GM13976 (cell line): ENCODE data around the gene FAM180A.

Source experiments
- DNase-seq: peaks from one replicate; pipeline ENCODE4 v3.0.0; 2012; ENCODE audit warnings: low spot score
- in situ Hi-C: fragments of 300-500 bp; cut with MboI; formaldehyde crosslinking; loops from one replicate; pipeline ENCODE4 v1.12.0; 2022; ENCODE audit warnings: low sequenced_read_pairs, mixed read lengths, inconsistent platforms; ENCODE audit not compliant: unreplicated experiment
- TF ChIP-seq, protein P1 (sequence below): IDR thresholded peaks from 2 replicates; pipeline ENCODE4 v1.5.1; 2012; ENCODE audit warnings: borderline replicate concordance, mild to moderate bottlenecking; ENCODE audit not compliant: insufficient read depth; ENCODE audit errors: extremely low read depth, missing control alignments, control extremely low read depth

Gene FAM180A

DNA sequence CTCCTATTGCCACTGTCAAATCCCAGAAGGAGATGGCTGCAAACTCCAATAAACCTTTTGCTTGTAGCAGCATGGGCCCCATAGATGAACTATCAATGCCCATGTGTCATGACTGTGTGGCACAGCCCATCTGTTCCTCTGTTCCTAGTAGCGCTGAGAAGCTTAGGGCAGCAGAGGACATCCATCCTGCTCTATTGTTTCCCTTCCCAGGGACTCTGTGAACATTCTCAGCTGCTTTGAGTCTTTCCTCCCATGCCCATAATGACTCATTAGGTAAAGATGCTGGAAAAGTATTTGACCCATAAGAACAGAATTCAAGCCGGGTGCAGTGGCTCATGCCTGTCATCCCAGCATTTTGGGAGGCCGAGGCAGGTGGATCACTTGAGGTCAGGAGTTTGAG, 58.0 kb downstream of the FAM180A start:
- DNase-seq, result no peak
- TF ChIP-seq, protein P1, sequence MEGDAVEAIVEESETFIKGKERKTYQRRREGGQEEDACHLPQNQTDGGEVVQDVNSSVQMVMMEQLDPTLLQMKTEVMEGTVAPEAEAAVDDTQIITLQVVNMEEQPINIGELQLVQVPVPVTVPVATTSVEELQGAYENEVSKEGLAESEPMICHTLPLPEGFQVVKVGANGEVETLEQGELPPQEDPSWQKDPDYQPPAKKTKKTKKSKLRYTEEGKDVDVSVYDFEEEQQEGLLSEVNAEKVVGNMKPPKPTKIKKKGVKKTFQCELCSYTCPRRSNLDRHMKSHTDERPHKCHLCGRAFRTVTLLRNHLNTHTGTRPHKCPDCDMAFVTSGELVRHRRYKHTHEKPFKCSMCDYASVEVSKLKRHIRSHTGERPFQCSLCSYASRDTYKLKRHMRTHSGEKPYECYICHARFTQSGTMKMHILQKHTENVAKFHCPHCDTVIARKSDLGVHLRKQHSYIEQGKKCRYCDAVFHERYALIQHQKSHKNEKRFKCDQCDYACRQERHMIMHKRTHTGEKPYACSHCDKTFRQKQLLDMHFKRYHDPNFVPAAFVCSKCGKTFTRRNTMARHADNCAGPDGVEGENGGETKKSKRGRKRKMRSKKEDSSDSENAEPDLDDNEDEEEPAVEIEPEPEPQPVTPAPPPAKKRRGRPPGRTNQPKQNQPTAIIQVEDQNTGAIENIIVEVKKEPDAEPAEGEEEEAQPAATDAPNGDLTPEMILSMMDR, result no peak
- in situ Hi-C loops, result no loop called here

- TF ChIP-seq, protein P1, result no peak
- in situ Hi-C loops, result no loop called here
These were observed 61.1 kb downstream of the FAM180A start for GRCh38 chr7:135687466-135687865.

DNA sequence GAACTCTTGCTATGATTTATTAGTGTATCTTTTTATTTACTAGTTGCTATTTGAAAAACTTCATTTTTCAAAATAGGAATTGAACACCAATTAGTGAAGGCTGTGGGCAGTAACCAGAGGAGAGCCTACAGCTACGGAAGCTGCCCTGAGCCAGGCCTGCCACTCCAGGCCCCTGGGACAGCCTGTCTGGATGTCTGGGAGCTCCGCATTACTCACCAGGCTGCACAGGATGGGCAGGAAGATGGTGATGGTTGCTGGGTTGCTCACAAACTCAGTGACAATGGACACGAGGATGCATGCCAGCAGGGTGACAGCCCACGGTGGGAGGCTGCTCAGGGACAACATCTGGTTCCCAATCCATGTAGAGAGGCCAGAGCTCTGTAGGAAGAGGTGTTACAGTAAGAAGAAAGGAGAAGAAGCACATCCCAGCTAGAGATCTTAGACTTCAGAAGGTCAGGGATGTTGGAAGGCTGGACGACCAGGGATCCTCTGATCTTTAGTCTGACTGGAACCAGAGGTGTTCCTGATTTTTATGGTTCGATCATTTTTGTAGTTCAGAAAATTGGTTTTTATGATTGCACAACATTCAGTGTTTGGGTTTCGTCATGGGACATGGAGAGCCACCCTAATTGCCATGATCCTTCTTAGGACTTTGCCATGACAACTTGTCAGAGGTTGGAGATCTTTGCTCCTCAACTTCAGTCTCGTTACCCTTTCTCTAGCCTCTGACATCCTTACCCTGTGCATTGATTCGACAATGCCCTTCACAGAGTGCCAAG, 63.1 kb downstream of the FAM180A start:
- TF ChIP-seq, protein P1, result no peak
- no peak for DNase-seq
- in situ Hi-C loops, result no loop called here

More at GRCh38 chr7:135687466-135687865, 61.1 kb downstream of the FAM180A start:
- no peak for DNase-seq

DNA sequence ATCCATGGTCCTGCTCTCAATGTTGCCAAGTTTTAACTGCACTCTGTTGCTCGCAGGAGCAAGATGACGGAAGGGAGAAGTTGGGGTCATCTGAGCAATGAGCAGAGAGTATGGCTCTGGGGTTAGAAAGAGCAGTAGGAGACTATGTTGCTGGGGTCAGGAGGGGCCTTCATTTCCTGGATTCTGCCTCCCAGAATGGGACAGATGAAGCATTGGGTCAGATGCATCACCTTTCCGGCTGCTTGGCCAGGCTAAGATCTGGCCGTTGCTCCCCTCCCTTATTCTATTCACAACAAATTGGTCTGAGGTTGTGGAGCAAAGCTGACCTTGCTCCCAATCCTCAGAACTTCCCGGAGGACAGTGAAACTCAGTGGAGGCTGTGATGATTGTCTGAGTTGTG, 63.9 kb downstream of the FAM180A start:
- in situ Hi-C loops, result no loop called here
- TF ChIP-seq, protein P1, result no peak
- no peak for DNase-seq

DNA sequence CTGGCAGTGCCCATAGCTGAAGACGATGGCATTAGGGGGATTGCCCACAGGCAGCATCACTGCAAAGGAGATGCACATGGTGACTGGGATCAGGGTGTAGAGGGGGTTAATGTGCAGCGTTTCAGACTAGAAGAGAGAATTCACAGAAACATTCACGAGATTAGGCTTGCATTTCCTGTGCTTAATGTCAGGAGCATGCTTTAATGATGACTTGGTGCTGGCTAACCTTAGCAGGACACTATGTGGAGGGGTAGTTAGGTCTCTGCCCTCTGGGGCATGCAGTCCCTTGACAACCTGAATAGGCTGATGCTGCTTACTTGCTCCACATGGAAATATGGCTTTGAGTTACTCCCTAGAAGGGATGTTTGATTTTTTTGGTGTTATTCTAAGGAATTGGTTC, 64.5 kb downstream of the FAM180A start:
- no peak for DNase-seq
- in situ Hi-C loops, result no loop called here
- TF ChIP-seq, protein P1, result no peak

- in situ Hi-C loops, result no loop called here
- TF ChIP-seq, protein P1, result no peak
- DNase-seq, result no peak
These were observed 65.0 kb downstream of the FAM180A start for GRCh38 chr7:135683609-135684008.
